ENCODE measurements around the gene CAMK1D.
A peak's percentile ranks its signal among the peaks of the same experiment; 100 is the strongest.

The CAMK1D gene

GRCh38 chr10:12529976-12530375, 180.6 kb downstream of the CAMK1D start:
- DNase-seq = no peak

- no peak for DNase-seq
Measured at GRCh38 chr10:12531305-12532220, 182.2 kb downstream of the CAMK1D start.

- no peak for DNase-seq
Measured at GRCh38 chr10:12533151-12533550, 183.8 kb downstream of the CAMK1D start.

GRCh38 chr10:12533723-12534122, 184.4 kb downstream of the CAMK1D start:
- no peak for DNase-seq

- DNase-seq = peak; percentile 14 to 27
Measured at GRCh38 chr10:12534824-12535223, 185.5 kb downstream of the CAMK1D start.

GRCh38 chr10:12535656-12536055, 186.3 kb downstream of the CAMK1D start:
- no peak for DNase-seq

- no peak for DNase-seq
Measured at GRCh38 chr10:12538491-12538995, 189.2 kb downstream of the CAMK1D start.

GRCh38 chr10:12539350-12540164, 190.2 kb downstream of the CAMK1D start:
- no peak for DNase-seq

- DNase-seq = no peak
Measured at GRCh38 chr10:12540341-12540781, 191.0 kb downstream of the CAMK1D start.

- DNase-seq = no peak
Measured at GRCh38 chr10:12541446-12542067, 192.2 kb downstream of the CAMK1D start.

GRCh38 chr10:12542133-12542670, 192.9 kb downstream of the CAMK1D start:
- no peak for DNase-seq

GRCh38 chr10:12543589-12543988, 194.2 kb downstream of the CAMK1D start:
- no peak for DNase-seq

- peak in 1 of 2 experiments; percentile 21 for DNase-seq
Measured at GRCh38 chr10:12546160-12546802, 196.9 kb downstream of the CAMK1D start.

GRCh38 chr10:12547301-12547771, 198.0 kb downstream of the CAMK1D start:
- DNase-seq = no peak

GRCh38 chr10:12549297-12549696, 199.9 kb downstream of the CAMK1D start:
- DNase-seq = no peak

GRCh38 chr10:12550994-12551393, 201.6 kb downstream of the CAMK1D start:
- DNase-seq = no peak

- no peak for DNase-seq
Measured at GRCh38 chr10:12556039-12556438, 206.7 kb downstream of the CAMK1D start.

GRCh38 chr10:12559578-12560178, 210.3 kb downstream of the CAMK1D start:
- DNase-seq = no peak

GRCh38 chr10:12561307-12561706, 212.0 kb downstream of the CAMK1D start:
- DNase-seq = no peak

GRCh38 chr10:12561720-12562119, 212.4 kb downstream of the CAMK1D start:
- DNase-seq = no peak

GRCh38 chr10:12563489-12563888, 214.1 kb downstream of the CAMK1D start:
- no peak for DNase-seq

- no peak for DNase-seq
Measured at GRCh38 chr10:12564173-12564572, 214.8 kb downstream of the CAMK1D start.

All from activated CD4-positive, alpha-beta T cell treated with anti-CD3 and anti-CD28 coated beads, Interleukin-2, amount 50 U/mL, for 48 hours (primary cell).